CD14-positive monocyte (primary cell): ENCODE measurements around the gene RHEB. TPM values are rescaled to one million over a fixed set of nuclear protein-coding genes. Genes with fewer than 3 reads are reported as not detected.
"Not testable (repeated sequence)": the region's sequence is repeated elsewhere in the genome, so short reads cannot be mapped to it uniquely, and the experiment has no call there.

Experiments used
- DNase-seq, 3 donors: peaks; one replicate each; pipeline ENCODE4 v3.0.0-alpha.2; 2011 to 2022
- H2AFZ ChIP-seq: 2 replicates; pipeline ENCODE4 v1.6.0; 2012; ENCODE audit warnings: mild to moderate bottlenecking, low read depth, low read length, inconsistent platforms; ENCODE audit not compliant: insufficient read depth, poor library complexity, severe bottlenecking
- H3K27ac ChIP-seq, 2 donors: 1 replicate in 1 of 2; 2 replicates in 1 of 2; pipeline ENCODE4 v1.5.1; 2012 to 2013; ENCODE audit warnings: low read length in 2 of 2, control low read depth in 1 of 2, inconsistent platforms in 1 of 2, low read depth in 1 of 2, mild to moderate bottlenecking in 1 of 2
- H3K27me3 ChIP-seq, 2 donors: one replicate each; pipeline versions ENCODE4 v1.6.0 to v1.6.1; 2011 to 2013; ENCODE audit warnings: low read length in 2 of 2; ENCODE audit not compliant: control insufficient read depth in 2 of 2, insufficient read depth in 2 of 2
- H3K36me3 ChIP-seq, 2 donors: replicated peaks in 1 of 2; 1 replicate in 1 of 2; 2 replicates in 1 of 2; pipeline versions ENCODE4 v1.5.1 to v1.6.1; 2012 to 2013; ENCODE audit warnings: low read length in 2 of 2, control low read depth in 1 of 2, inconsistent platforms in 1 of 2, mild to moderate bottlenecking in 1 of 2; ENCODE audit not compliant: insufficient read depth in 2 of 2, control insufficient read depth in 1 of 2
- H3K4me1 ChIP-seq, 2 donors: 1 replicate in 1 of 2; 2 replicates in 1 of 2; pipeline versions ENCODE4 v1.5.1 to v1.6.1; 2012 to 2013; ENCODE audit warnings: low read length in 2 of 2, control low read depth in 1 of 2, inconsistent platforms in 1 of 2, mild to moderate bottlenecking in 1 of 2, moderate library complexity in 1 of 2; ENCODE audit not compliant: insufficient read depth in 2 of 2, control insufficient read depth in 1 of 2
- H3K4me2 ChIP-seq: replicated peaks from 2 replicates; pipeline ENCODE3; 2012; ENCODE audit warnings: low read length, moderate library complexity, mild to moderate bottlenecking; ENCODE audit not compliant: poor library complexity, severe bottlenecking; ENCODE audit errors: extremely low read depth
- H3K4me3 ChIP-seq, 3 experiments: fragments of 200-600 bp in 1 of 3; sonication (generic) in 1 of 3; replicated peaks in 1 of 3; 1 replicate in 2 of 3; 2 replicates in 1 of 3; pipeline ENCODE4 v1.5.1; 2011 to 2013; ENCODE audit warnings: low read length in 3 of 3, mild to moderate bottlenecking in 3 of 3, control low read depth in 2 of 3, low read depth in 2 of 3, inconsistent platforms in 1 of 3, moderate library complexity in 1 of 3
- H3K79me2 ChIP-seq: 2 replicates; pipeline ENCODE4 v1.6.0; 2012; ENCODE audit warnings: mild to moderate bottlenecking, control low read depth, inconsistent platforms, low read length, moderate library complexity; ENCODE audit not compliant: insufficient read depth
- H3K9ac ChIP-seq: 2 replicates; pipeline ENCODE4 v1.6.0; 2017; ENCODE audit warnings: low read length, mild to moderate bottlenecking; ENCODE audit not compliant: insufficient read depth, poor library complexity, severe bottlenecking
- H3K9me3 ChIP-seq, 2 donors: replicated peaks in 1 of 2; 1 replicate in 1 of 2; 2 replicates in 1 of 2; pipeline versions ENCODE4 v1.5.1 to v1.6.1; 2012 to 2013; ENCODE audit warnings: low read length in 2 of 2, control low read depth in 1 of 2; ENCODE audit not compliant: control insufficient read depth in 1 of 2, insufficient read depth in 1 of 2
- H4K20me1 ChIP-seq: 2 replicates; pipeline ENCODE4 v1.6.0; 2012; ENCODE audit warnings: mild to moderate bottlenecking, low read length, control low read depth, moderate library complexity; ENCODE audit not compliant: insufficient read depth
- H3K27ac Mint-ChIP-seq, 7 donors: one replicate each; pipeline ENCODE4 v1.8.0; 2020; ENCODE audit warnings: mild to moderate bottlenecking in 7 of 7, mixed read lengths in 7 of 7, moderate library complexity in 6 of 7, inconsistent platforms in 2 of 7
- H3K27me3 Mint-ChIP-seq, 3 donors: one replicate each; pipeline ENCODE4 v1.8.0; 2021 to 2022; ENCODE audit warnings: low read depth in 3 of 3, mild to moderate bottlenecking in 3 of 3, mixed read lengths in 3 of 3, moderate library complexity in 3 of 3, inconsistent platforms in 1 of 3
- H3K36me3 Mint-ChIP-seq, 2 donors: one replicate each; pipeline ENCODE4 v1.8.0; 2020; ENCODE audit warnings: mixed read lengths in 2 of 2, inconsistent platforms in 1 of 2, mild to moderate bottlenecking in 1 of 2
- H3K4me1 Mint-ChIP-seq: one replicate; pipeline ENCODE4 v1.8.0; 2020; ENCODE audit warnings: mild to moderate bottlenecking, mixed read lengths
- H3K4me3 Mint-ChIP-seq, 2 donors: one replicate each; pipeline ENCODE4 v1.8.0; 2020; ENCODE audit warnings: mild to moderate bottlenecking in 2 of 2, mixed read lengths in 2 of 2, moderate library complexity in 1 of 2
- H3K9me3 Mint-ChIP-seq, 7 donors: one replicate each; pipeline ENCODE4 v1.8.0; 2020 to 2022; ENCODE audit warnings: mixed read lengths in 7 of 7, mild to moderate bottlenecking in 6 of 7, moderate library complexity in 6 of 7, inconsistent platforms in 2 of 7
- WGBS: methylation state at CpG from one replicate; pipeline ENCODE4 v1.1.5; 2013; ENCODE audit warnings: missing lambda C conversion rate; ENCODE audit not compliant: insufficient coverage; 5-methylcytosine and 5-hydroxymethylcytosine counted together
- intact Hi-C, 2 donors: fragments of 100-400 bp; cut with micrococcal nuclease; formaldehyde crosslinking; loops; one replicate each; pipeline versions ENCODE4 v1.15.0 to v1.15.1; 2023
- polyA plus RNA-seq, 3 donors: library from polyadenylated mRNA; depleted of rRNA in 1 of 3; unstranded in 2 of 3; stranded (reverse) in 1 of 3; fragments of 300-500 nt in 2 of 3; fragments of >200 nt in 1 of 3; fragmentation: Illumina TruSeq in 2 of 3; gene quantifications; 1 replicate in 2 of 3; 2 replicates in 1 of 3; pipeline ENCODE4 v1.2.3, GENCODE V29; 2012 to 2021
- TF ChIP-seq, protein P1 (sequence below): fragments of 200-600 bp; IDR thresholded peaks from one replicate; pipeline ENCODE4 v1.8.0; 2022; ENCODE audit warnings: antibody characterized with exemption, mild to moderate bottlenecking

The RHEB gene
- polyA plus RNA-seq, 3 donors: 20.4 to 96.1 (median 95.8) TPM

- intact Hi-C loops: loop anchor here (10.0 kb wide), 2 partner anchors 236 to 294 kb away; partner anchors contain the start of gene ABCF2 (in 1 of the 2)
- under 1% methylated on average over 80 of the region's 118 CpGs for WGBS
- H3K79me2 ChIP-seq: peaks cover 48% of the 10 kb centered on the region
Observed at GRCh38 chr7:151518947-151519764, 539 bp downstream of the RHEB start.

GRCh38 chr7:151518105-151518946 is 1.4 kb downstream of the RHEB start:
- Mint-ChIP-seq H3K36me3 (no peaks in the 10 kb centered on the region), H3K27ac (peak overlapping the region; percentile 89 to 96 (median 93)), H3K27me3 (peaks cover 0 to 2% (median 0%) of the 10 kb centered on the region in 3 donors), H3K4me1 (peaks cover 53% of the 10 kb centered on the region), H3K9me3 (peaks cover 0 to 2% (median 0%) of the 10 kb centered on the region in 7 donors), H3K4me3 (peak overlapping the region; percentile 96 to 98)
- Histone ChIP-seq H3K9ac (peak overlapping the region; percentile 92), H3K4me3 (peak overlapping the region; percentile 68 to 86 (median 75)), H3K4me1 (peaks cover 46 to 49% of the 10 kb centered on the region in 2 donors), H4K20me1 (peaks cover 55% of the 10 kb centered on the region), H3K36me3 (no peaks in the 10 kb centered on the region), H3K79me2 (peaks cover 57% of the 10 kb centered on the region), H3K9me3 (no peaks in the 10 kb centered on the region), H2AFZ (no peak overlapping the region), H3K27ac (peak overlapping the region; percentile 74 to 88), H3K27me3 (no peaks in the 10 kb centered on the region), H3K4me2 (peak overlapping the region; percentile 78)
- peak; percentile 39 to 67 (median 45) for DNase-seq
- 0% methylated on average over 25 of the region's 36 CpGs for WGBS
- TF ChIP-seq, protein P1, sequence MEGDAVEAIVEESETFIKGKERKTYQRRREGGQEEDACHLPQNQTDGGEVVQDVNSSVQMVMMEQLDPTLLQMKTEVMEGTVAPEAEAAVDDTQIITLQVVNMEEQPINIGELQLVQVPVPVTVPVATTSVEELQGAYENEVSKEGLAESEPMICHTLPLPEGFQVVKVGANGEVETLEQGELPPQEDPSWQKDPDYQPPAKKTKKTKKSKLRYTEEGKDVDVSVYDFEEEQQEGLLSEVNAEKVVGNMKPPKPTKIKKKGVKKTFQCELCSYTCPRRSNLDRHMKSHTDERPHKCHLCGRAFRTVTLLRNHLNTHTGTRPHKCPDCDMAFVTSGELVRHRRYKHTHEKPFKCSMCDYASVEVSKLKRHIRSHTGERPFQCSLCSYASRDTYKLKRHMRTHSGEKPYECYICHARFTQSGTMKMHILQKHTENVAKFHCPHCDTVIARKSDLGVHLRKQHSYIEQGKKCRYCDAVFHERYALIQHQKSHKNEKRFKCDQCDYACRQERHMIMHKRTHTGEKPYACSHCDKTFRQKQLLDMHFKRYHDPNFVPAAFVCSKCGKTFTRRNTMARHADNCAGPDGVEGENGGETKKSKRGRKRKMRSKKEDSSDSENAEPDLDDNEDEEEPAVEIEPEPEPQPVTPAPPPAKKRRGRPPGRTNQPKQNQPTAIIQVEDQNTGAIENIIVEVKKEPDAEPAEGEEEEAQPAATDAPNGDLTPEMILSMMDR: no peak
- intact Hi-C loops: loop anchor here (10.0 kb wide), 2 partner anchors 236 to 294 kb away; partner anchors contain the start of gene ABCF2 (in 1 of the 2)

More at GRCh38 chr7:151518947-151519764, 539 bp downstream of the RHEB start:
- DNase-seq: peak; percentile 37 to 58 (median 43)
- H3K9me3 ChIP-seq, H3K36me3 Mint-ChIP-seq, H3K27me3 Mint-ChIP-seq, H2AFZ ChIP-seq, H3K36me3 ChIP-seq, H3K9me3 Mint-ChIP-seq, H3K27me3 ChIP-seq: not testable (repeated sequence)
- H3K27ac Mint-ChIP-seq: peak overlapping the region; percentile 89 to 97 (median 96)
- peak overlapping the region; percentile 96 to 98 for H3K4me3 Mint-ChIP-seq
- peaks cover 46 to 49% of the 10 kb centered on the region in 2 donors for H3K4me1 ChIP-seq
- peaks cover 46% of the 10 kb centered on the region for H4K20me1 ChIP-seq
- H3K4me2 ChIP-seq: peak overlapping the region; percentile 78
- peaks cover 47% of the 10 kb centered on the region for H3K4me1 Mint-ChIP-seq
- H3K9ac ChIP-seq: peak overlapping the region; percentile 92
- H3K27ac ChIP-seq: peak overlapping the region; percentile 74 to 88
- peak overlapping the region; percentile 68 to 86 (median 75) for H3K4me3 ChIP-seq
